ENCODE results near the gene DIP2C.

DIP2C gene

GRCh38 chr10:565676-566075, 123.8 kb downstream of the DIP2C start:
- no peak for DNase-seq

- no peak for DNase-seq
Observed at GRCh38 chr10:565146-565545, 124.3 kb downstream of the DIP2C start.

GRCh38 chr10:563827-564226, 125.6 kb downstream of the DIP2C start:
- DNase-seq, result no peak

- DNase-seq, result no peak
Observed at GRCh38 chr10:562142-562541, 127.3 kb downstream of the DIP2C start.

- DNase-seq, result no peak
Observed at GRCh38 chr10:561721-562120, 127.7 kb downstream of the DIP2C start.

GRCh38 chr10:560314-560992, 129.0 kb downstream of the DIP2C start:
- DNase-seq, result no peak

- DNase-seq, result no peak
Observed at GRCh38 chr10:559767-560047, 129.8 kb downstream of the DIP2C start.

GRCh38 chr10:558891-559766, 130.3 kb downstream of the DIP2C start:
- DNase-seq, result no peak

GRCh38 chr10:558364-558763, 131.1 kb downstream of the DIP2C start:
- no peak for DNase-seq

GRCh38 chr10:557792-558328, 131.6 kb downstream of the DIP2C start:
- no peak for DNase-seq

- DNase-seq, result no peak
Observed at GRCh38 chr10:556971-557637, 132.4 kb downstream of the DIP2C start.

- DNase-seq, result no peak
Observed at GRCh38 chr10:555682-556350, 133.7 kb downstream of the DIP2C start.

GRCh38 chr10:555281-555680, 134.2 kb downstream of the DIP2C start:
- no peak for DNase-seq

- no peak for DNase-seq
Observed at GRCh38 chr10:554182-554848, 135.2 kb downstream of the DIP2C start.

GRCh38 chr10:553233-553632, 136.2 kb downstream of the DIP2C start:
- no peak for DNase-seq

- DNase-seq, result no peak
Observed at GRCh38 chr10:552679-553078, 136.8 kb downstream of the DIP2C start.

GRCh38 chr10:551373-552252, 137.9 kb downstream of the DIP2C start:
- no peak for DNase-seq

- no peak for DNase-seq
Observed at GRCh38 chr10:550665-551372, 138.6 kb downstream of the DIP2C start.

- DNase-seq, result no peak
Observed at GRCh38 chr10:549391-549790, 140.1 kb downstream of the DIP2C start.

- no peak for DNase-seq
Observed at GRCh38 chr10:548238-548901, 141.1 kb downstream of the DIP2C start.

Data from activated T-cell treated with anti-CD3 and anti-CD28 coated beads for 4 hours (primary cell).